WTC11 (cell line): ENCODE data around the gene CDK17. TPM values are rescaled to one million over a fixed set of nuclear protein-coding genes. Genes with fewer than 3 reads are reported as not detected.

Experiments used
- ATAC-seq: fragments of 200-7000 bp; cut with Tn5 transposase; 2 replicates; pipeline ENCODE4 v1.10.0; 2021; ENCODE audit warnings: mild to moderate bottlenecking, moderate library complexity
- CTCF ChIA-PET: fragments of 300-600 bp; sonication (Branson Sonifier 250); formaldehyde crosslinking; loops from one replicate; lab custom pipeline; 2021; ENCODE audit warnings: antibody characterized with exemption; lab: Charles Lee
- POLR2A ChIA-PET: fragments of 350-600 bp; sonication (Branson Sonifier 250); formaldehyde crosslinking; loops from one replicate; lab custom pipeline; 2021; ENCODE audit warnings: antibody characterized with exemption; lab: Charles Lee
- DNase-seq: peaks from one replicate; pipeline ENCODE4 v3.0.0; 2021; ENCODE audit warnings: low spot score
- H3K27ac Mint-ChIP-seq: 2 replicates; pipeline ENCODE4 v1.8.0; 2021; ENCODE audit warnings: mixed read lengths
- H3K27me3 Mint-ChIP-seq: 2 replicates; pipeline ENCODE4 v1.8.0; 2021; ENCODE audit warnings: low read depth, mild to moderate bottlenecking, moderate library complexity, mixed read lengths
- H3K36me3 Mint-ChIP-seq: 2 replicates; pipeline ENCODE4 v1.8.0; 2021; ENCODE audit warnings: mixed read lengths
- H3K4me1 Mint-ChIP-seq: 2 replicates; pipeline ENCODE4 v1.8.0; 2022; ENCODE audit warnings: mixed read lengths
- H3K4me3 Mint-ChIP-seq: 2 replicates; pipeline ENCODE4 v1.8.0; 2021; ENCODE audit warnings: mild to moderate bottlenecking, moderate library complexity, mixed read lengths
- H3K9me3 Mint-ChIP-seq: 2 replicates; pipeline ENCODE4 v1.8.0; 2021; ENCODE audit warnings: mixed read lengths
- AR ChIP-seq: fragments of 250-450 bp; sonication (Bioruptor Pico); IDR thresholded peaks from 2 replicates; pipeline ENCODE4 v1.9.0; 2021; ENCODE audit warnings: mild to moderate bottlenecking
- E2F4 ChIP-seq: sonication (generic); formaldehyde crosslinking; IDR thresholded peaks from 2 replicates; pipeline ENCODE4 v1.8.1; 2022; ENCODE audit warnings: low read depth, mild to moderate bottlenecking, moderate library complexity, missing genetic modification reagents, borderline replicate concordance
- EMX1 ChIP-seq: fragments of 250-450 bp; sonication (Bioruptor Pico); IDR thresholded peaks from 2 replicates; pipeline ENCODE4 v1.8.0; 2021; ENCODE audit warnings: mild to moderate bottlenecking
- FOXP4 ChIP-seq: sonication (generic); formaldehyde crosslinking; IDR thresholded peaks from 2 replicates; pipeline ENCODE4 v1.8.0; 2022; ENCODE audit warnings: mild to moderate bottlenecking, missing genetic modification reagents
- GRHL2 ChIP-seq: fragments of 250-450 bp; sonication (Bioruptor Pico); IDR thresholded peaks from 2 replicates; pipeline ENCODE4 v1.8.0; 2022; ENCODE audit warnings: mild to moderate bottlenecking, moderate library complexity; ENCODE audit not compliant: insufficient replicate concordance, severe bottlenecking
- GTF2I ChIP-seq: fragments of 250-450 bp; sonication (Bioruptor Pico); conservative IDR thresholded peaks from 2 replicates; pipeline ENCODE4 v1.4.0; 2021; ENCODE audit warnings: mild to moderate bottlenecking
- IRF2 ChIP-seq: sonication (generic); formaldehyde crosslinking; IDR thresholded peaks from 2 replicates; pipeline ENCODE4 v1.8.0; 2022; ENCODE audit warnings: low read depth, missing genetic modification reagents, borderline replicate concordance
- MXD4 ChIP-seq: fragments of 250-450 bp; sonication (Bioruptor Pico); IDR thresholded peaks from 2 replicates; pipeline ENCODE4 v1.8.0; 2021; ENCODE audit warnings: mild to moderate bottlenecking, moderate library complexity, borderline replicate concordance
- RORB ChIP-seq: fragments of 250-450 bp; sonication (Bioruptor Pico); IDR thresholded peaks from 2 replicates; pipeline ENCODE4 v1.9.0; 2021; ENCODE audit warnings: mild to moderate bottlenecking
- TCF7 ChIP-seq: sonication (generic); formaldehyde crosslinking; IDR thresholded peaks from 2 replicates; pipeline ENCODE4 v1.8.0; 2022; ENCODE audit warnings: mild to moderate bottlenecking, low read depth, missing genetic modification reagents, moderate library complexity
- ZBTB21 ChIP-seq: sonication (generic); formaldehyde crosslinking; IDR thresholded peaks from 2 replicates; pipeline ENCODE4 v1.8.1; 2023; ENCODE audit warnings: mild to moderate bottlenecking, missing genetic modification reagents, borderline replicate concordance
- ZNF416 ChIP-seq: fragments of 250-450 bp; sonication (Bioruptor Pico); IDR thresholded peaks from 2 replicates; pipeline ENCODE4 v1.9.0; 2021; ENCODE audit warnings: mild to moderate bottlenecking, inconsistent platforms
- total RNA-seq: library from RNA; stranded (reverse); gene quantifications from 3 replicates; pipeline ENCODE4 v1.2.3, GENCODE V29; 2021
- TF ChIP-seq, protein P1 (sequence below): fragments of 250-450 bp; sonication (Bioruptor Pico); IDR thresholded peaks from 2 replicates; pipeline ENCODE4 v1.8.0; 2021; ENCODE audit warnings: mild to moderate bottlenecking
- TF ChIP-seq, protein P2 (sequence below): sonication (generic); formaldehyde crosslinking; IDR thresholded peaks from 2 replicates; pipeline ENCODE4 v1.8.0; 2023; ENCODE audit warnings: missing genetic modification reagents
- TF ChIP-seq, protein P3 (sequence below): sonication (generic); formaldehyde crosslinking; IDR thresholded peaks from 2 replicates; pipeline ENCODE4 v1.8.0; 2022; ENCODE audit warnings: mild to moderate bottlenecking, missing genetic modification reagents
- TF ChIP-seq, protein P4 (sequence below): fragments of 250-450 bp; sonication (Bioruptor Pico); IDR thresholded peaks from 2 replicates; pipeline ENCODE4 v1.9.0; 2021; ENCODE audit warnings: moderate library complexity, mild to moderate bottlenecking, inconsistent platforms, borderline replicate concordance
- TF ChIP-seq, protein P5 (sequence below): sonication (generic); formaldehyde crosslinking; IDR thresholded peaks from 2 replicates; pipeline ENCODE4 v1.8.0; 2023; ENCODE audit warnings: missing genetic modification reagents, mild to moderate bottlenecking, borderline replicate concordance

CDK17 gene
- total RNA-seq, 1 experiment from 2014 or later: 20.0 TPM

DNA sequence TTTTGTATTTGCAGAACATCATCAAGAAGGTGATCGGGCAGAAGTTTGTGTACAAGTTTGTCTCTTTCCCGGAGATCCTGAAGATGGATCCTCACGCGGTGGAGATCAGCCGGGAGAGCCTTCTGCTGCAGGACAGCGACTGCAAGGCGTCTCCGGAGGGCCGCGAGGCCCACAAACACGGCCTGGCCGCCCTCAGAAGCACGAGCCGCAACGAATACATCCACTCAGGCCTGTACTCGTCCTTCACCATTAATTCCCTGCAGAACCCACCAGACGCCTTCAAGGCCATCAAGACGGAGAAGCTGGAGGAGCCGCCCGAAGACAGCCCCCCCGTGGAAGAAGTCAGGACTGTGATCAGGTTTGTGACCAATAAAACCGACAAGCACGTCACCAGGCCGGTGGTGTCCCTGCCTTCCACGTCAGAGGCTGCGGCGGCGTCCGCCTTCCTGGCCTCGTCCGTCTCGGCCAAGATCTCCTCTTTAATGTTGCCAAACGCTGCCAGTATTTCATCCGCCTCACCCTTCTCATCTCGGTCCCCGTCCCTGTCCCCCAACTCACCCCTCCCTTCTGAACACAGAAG, 153.2 kb downstream of the CDK17 start:
- TF ChIP-seq RORB (CRISPR knock-in tag) (no peak), FOXP4 (CRISPR knock-in tag) (no peak), ZBTB21 (CRISPR knock-in tag) (no peak), MXD4 (no peak), EMX1 (CRISPR knock-in tag) (no peak), GTF2I (no peak), IRF2 (CRISPR knock-in tag) (no peak), AR (CRISPR knock-in tag) (no peak), E2F4 (CRISPR knock-in tag) (no peak), TCF7 (no peak), ZNF416 (CRISPR knock-in tag) (no peak), GRHL2 (CRISPR knock-in tag) (no peak)
- TF ChIP-seq, protein P1, sequence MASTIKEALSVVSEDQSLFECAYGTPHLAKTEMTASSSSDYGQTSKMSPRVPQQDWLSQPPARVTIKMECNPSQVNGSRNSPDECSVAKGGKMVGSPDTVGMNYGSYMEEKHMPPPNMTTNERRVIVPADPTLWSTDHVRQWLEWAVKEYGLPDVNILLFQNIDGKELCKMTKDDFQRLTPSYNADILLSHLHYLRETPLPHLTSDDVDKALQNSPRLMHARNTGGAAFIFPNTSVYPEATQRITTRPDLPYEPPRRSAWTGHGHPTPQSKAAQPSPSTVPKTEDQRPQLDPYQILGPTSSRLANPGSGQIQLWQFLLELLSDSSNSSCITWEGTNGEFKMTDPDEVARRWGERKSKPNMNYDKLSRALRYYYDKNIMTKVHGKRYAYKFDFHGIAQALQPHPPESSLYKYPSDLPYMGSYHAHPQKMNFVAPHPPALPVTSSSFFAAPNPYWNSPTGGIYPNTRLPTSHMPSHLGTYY (CRISPR knock-in tag): no peak
- TF ChIP-seq, protein P2, sequence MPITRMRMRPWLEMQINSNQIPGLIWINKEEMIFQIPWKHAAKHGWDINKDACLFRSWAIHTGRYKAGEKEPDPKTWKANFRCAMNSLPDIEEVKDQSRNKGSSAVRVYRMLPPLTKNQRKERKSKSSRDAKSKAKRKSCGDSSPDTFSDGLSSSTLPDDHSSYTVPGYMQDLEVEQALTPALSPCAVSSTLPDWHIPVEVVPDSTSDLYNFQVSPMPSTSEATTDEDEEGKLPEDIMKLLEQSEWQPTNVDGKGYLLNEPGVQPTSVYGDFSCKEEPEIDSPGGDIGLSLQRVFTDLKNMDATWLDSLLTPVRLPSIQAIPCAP (CRISPR knock-in tag): no peak
- TF ChIP-seq, protein P3, sequence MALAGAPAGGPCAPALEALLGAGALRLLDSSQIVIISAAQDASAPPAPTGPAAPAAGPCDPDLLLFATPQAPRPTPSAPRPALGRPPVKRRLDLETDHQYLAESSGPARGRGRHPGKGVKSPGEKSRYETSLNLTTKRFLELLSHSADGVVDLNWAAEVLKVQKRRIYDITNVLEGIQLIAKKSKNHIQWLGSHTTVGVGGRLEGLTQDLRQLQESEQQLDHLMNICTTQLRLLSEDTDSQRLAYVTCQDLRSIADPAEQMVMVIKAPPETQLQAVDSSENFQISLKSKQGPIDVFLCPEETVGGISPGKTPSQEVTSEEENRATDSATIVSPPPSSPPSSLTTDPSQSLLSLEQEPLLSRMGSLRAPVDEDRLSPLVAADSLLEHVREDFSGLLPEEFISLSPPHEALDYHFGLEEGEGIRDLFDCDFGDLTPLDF (CRISPR knock-in tag): no peak
- TF ChIP-seq, protein P4, sequence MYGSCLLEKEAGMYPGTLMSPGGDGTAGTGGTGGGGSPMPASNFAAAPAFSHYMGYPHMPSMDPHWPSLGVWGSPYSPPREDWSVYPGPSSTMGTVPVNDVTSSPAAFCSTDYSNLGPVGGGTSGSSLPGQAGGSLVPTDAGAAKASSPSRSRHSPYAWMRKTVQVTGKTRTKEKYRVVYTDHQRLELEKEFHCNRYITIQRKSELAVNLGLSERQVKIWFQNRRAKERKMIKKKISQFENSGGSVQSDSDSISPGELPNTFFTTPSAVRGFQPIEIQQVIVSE (CRISPR knock-in tag): no peak
- TF ChIP-seq, protein P5, sequence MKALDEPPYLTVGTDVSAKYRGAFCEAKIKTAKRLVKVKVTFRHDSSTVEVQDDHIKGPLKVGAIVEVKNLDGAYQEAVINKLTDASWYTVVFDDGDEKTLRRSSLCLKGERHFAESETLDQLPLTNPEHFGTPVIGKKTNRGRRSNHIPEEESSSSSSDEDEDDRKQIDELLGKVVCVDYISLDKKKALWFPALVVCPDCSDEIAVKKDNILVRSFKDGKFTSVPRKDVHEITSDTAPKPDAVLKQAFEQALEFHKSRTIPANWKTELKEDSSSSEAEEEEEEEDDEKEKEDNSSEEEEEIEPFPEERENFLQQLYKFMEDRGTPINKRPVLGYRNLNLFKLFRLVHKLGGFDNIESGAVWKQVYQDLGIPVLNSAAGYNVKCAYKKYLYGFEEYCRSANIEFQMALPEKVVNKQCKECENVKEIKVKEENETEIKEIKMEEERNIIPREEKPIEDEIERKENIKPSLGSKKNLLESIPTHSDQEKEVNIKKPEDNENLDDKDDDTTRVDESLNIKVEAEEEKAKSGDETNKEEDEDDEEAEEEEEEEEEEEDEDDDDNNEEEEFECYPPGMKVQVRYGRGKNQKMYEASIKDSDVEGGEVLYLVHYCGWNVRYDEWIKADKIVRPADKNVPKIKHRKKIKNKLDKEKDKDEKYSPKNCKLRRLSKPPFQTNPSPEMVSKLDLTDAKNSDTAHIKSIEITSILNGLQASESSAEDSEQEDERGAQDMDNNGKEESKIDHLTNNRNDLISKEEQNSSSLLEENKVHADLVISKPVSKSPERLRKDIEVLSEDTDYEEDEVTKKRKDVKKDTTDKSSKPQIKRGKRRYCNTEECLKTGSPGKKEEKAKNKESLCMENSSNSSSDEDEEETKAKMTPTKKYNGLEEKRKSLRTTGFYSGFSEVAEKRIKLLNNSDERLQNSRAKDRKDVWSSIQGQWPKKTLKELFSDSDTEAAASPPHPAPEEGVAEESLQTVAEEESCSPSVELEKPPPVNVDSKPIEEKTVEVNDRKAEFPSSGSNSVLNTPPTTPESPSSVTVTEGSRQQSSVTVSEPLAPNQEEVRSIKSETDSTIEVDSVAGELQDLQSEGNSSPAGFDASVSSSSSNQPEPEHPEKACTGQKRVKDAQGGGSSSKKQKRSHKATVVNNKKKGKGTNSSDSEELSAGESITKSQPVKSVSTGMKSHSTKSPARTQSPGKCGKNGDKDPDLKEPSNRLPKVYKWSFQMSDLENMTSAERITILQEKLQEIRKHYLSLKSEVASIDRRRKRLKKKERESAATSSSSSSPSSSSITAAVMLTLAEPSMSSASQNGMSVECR (CRISPR knock-in tag): no peak
- ATAC-seq (no peak), DNase-seq (no peak)
- ChIA-PET POLR2A (no interaction called here), CTCF (no interaction called here)
- Mint-ChIP-seq H3K36me3 (peaks cover 24% of the 10 kb centered on the region), H3K4me3 (no peak overlapping the region), H3K27ac (no peak overlapping the region), H3K9me3 (no peaks in the 10 kb centered on the region), H3K27me3 (no peaks in the 10 kb centered on the region), H3K4me1 (no peaks in the 10 kb centered on the region)
